ENCODE data around the gene RAP2B. TPM values are rescaled to one million over a fixed set of nuclear protein-coding genes. Genes with fewer than 3 reads are reported as not detected.

The RAP2B gene
- total RNA-seq, 1 donor, result 20.3 TPM

- Histone ChIP-seq H3K36me3 (ENCODE audit: insufficient read depth, low read length) (peaks cover 4% of the 10 kb centered on the region), H3K9me3 (ENCODE audit: low read depth, low read length) (no peaks in the 10 kb centered on the region), H4K20me1 (ENCODE audit: insufficient read depth, low read length) (peaks cover 20% of the 10 kb centered on the region), H3K27ac (ENCODE audit: low read depth, low read length) (no peak overlapping the region), H3K4me3 (ENCODE audit: insufficient read depth, low read length) (no peak overlapping the region), H3K4me2 (ENCODE audit: insufficient read depth, low read length) (no peak overlapping the region), H3K27me3 (ENCODE audit: insufficient read depth, low read length) (no peaks in the 10 kb centered on the region), H3K79me2 (ENCODE audit: insufficient read depth, low read length) (peaks cover 29% of the 10 kb centered on the region), H3K4me1 (ENCODE audit: insufficient read depth, low read length) (peaks cover 15% of the 10 kb centered on the region), H2AFZ (ENCODE audit: low read length) (no peak overlapping the region)
- TF ChIP-seq CTCF (IDR thresholded peaks at IDR 0.05; ENCODE audit: extremely low read depth, low read depth, low read length), result no peak
- no peak for DNase-seq (ENCODE audit: insufficient read length, low spot score, missing footprints)
These were observed 7.9 kb downstream of the RAP2B start for GRCh38 chr3:153169793-153170383.

GRCh38 chr3:153171256-153171655, 9.2 kb downstream of the RAP2B start:
- Histone ChIP-seq H3K4me3 (ENCODE audit: insufficient read depth, low read length) (no peak overlapping the region), H3K27me3 (ENCODE audit: insufficient read depth, low read length) (no peaks in the 10 kb centered on the region), H3K27ac (ENCODE audit: low read depth, low read length) (no peak overlapping the region), H3K9me3 (ENCODE audit: low read depth, low read length) (no peaks in the 10 kb centered on the region), H4K20me1 (ENCODE audit: insufficient read depth, low read length) (peaks cover 8% of the 10 kb centered on the region), H3K4me1 (ENCODE audit: insufficient read depth, low read length) (peaks cover 4% of the 10 kb centered on the region), H3K36me3 (ENCODE audit: insufficient read depth, low read length) (peaks cover 4% of the 10 kb centered on the region), H3K4me2 (ENCODE audit: insufficient read depth, low read length) (no peak overlapping the region), H3K79me2 (ENCODE audit: insufficient read depth, low read length) (peaks cover 16% of the 10 kb centered on the region), H2AFZ (ENCODE audit: low read length) (no peak overlapping the region)
- no peak for DNase-seq (ENCODE audit: insufficient read length, low spot score, missing footprints)
- no peak for TF ChIP-seq CTCF (IDR thresholded peaks at IDR 0.05; ENCODE audit: extremely low read depth, low read depth, low read length)

- no peak for DNase-seq (ENCODE audit: insufficient read length, low spot score, missing footprints)
- no peak for TF ChIP-seq CTCF (IDR thresholded peaks at IDR 0.05; ENCODE audit: extremely low read depth, low read depth, low read length)
- Histone ChIP-seq H3K4me3 (ENCODE audit: insufficient read depth, low read length) (no peak overlapping the region), H2AFZ (ENCODE audit: low read length) (no peak overlapping the region), H3K4me1 (ENCODE audit: insufficient read depth, low read length) (no peaks in the 10 kb centered on the region), H3K27me3 (ENCODE audit: insufficient read depth, low read length) (no peaks in the 10 kb centered on the region), H3K27ac (ENCODE audit: low read depth, low read length) (no peak overlapping the region), H3K9me3 (ENCODE audit: low read depth, low read length) (no peaks in the 10 kb centered on the region), H3K36me3 (ENCODE audit: insufficient read depth, low read length) (peaks cover under 1% of the 10 kb centered on the region), H3K4me2 (ENCODE audit: insufficient read depth, low read length) (no peak overlapping the region), H4K20me1 (ENCODE audit: insufficient read depth, low read length) (peaks cover 1% of the 10 kb centered on the region), H3K79me2 (ENCODE audit: insufficient read depth, low read length) (peaks cover 9% of the 10 kb centered on the region)
These were observed 9.9 kb downstream of the RAP2B start for GRCh38 chr3:153171918-153172317.

- Histone ChIP-seq H3K9me3 (ENCODE audit: low read depth, low read length) (no peaks in the 10 kb centered on the region), H3K36me3 (ENCODE audit: insufficient read depth, low read length) (no peaks in the 10 kb centered on the region), H3K27ac (ENCODE audit: low read depth, low read length) (no peak overlapping the region), H2AFZ (ENCODE audit: low read length) (no peak overlapping the region), H3K4me1 (ENCODE audit: insufficient read depth, low read length) (no peaks in the 10 kb centered on the region), H3K27me3 (ENCODE audit: insufficient read depth, low read length) (no peaks in the 10 kb centered on the region), H3K4me3 (ENCODE audit: insufficient read depth, low read length) (no peak overlapping the region), H3K4me2 (ENCODE audit: insufficient read depth, low read length) (no peak overlapping the region), H4K20me1 (ENCODE audit: insufficient read depth, low read length) (no peaks in the 10 kb centered on the region), H3K79me2 (ENCODE audit: insufficient read depth, low read length) (no peaks in the 10 kb centered on the region)
- DNase-seq (ENCODE audit: insufficient read length, low spot score, missing footprints), result no peak
- TF ChIP-seq CTCF (IDR thresholded peaks at IDR 0.05; ENCODE audit: extremely low read depth, low read depth, low read length), result no peak
These were observed 11.1 kb downstream of the RAP2B start for GRCh38 chr3:153172796-153173757.

Measured in osteoblast (primary cell).